Endothelial cell of umbilical vein (primary cell): ENCODE results near the gene OR2T8. TPM values are rescaled to one million over a fixed set of nuclear protein-coding genes. Genes with fewer than 3 reads are reported as not detected.
"Not testable (repeated sequence)": the region's sequence is repeated elsewhere in the genome, so short reads cannot be mapped to it uniquely, and the experiment has no call there.

Experiments used
- BruUV-seq: library from RNA; stranded (reverse); fragments of 400-500 nt; replicated peaks from 2 replicates; lab custom pipeline; 2021; lab: Mats Ljungman, UMichigan
- CTCF ChIA-PET: fragments of 300-600, 350-600 bp; sonication (Branson Sonifier 250); formaldehyde crosslinking; loops from one replicate; lab custom pipeline; 2021; ENCODE audit warnings: antibody characterized with exemption, inconsistent platforms; lab: Charles Lee
- POLR2A ChIA-PET: fragments of 300-600, 350-600 bp; sonication (Branson Sonifier 250); formaldehyde crosslinking; loops from one replicate; lab custom pipeline; 2021; ENCODE audit warnings: antibody characterized with exemption, inconsistent platforms; lab: Charles Lee
- DNase-seq: peaks from one replicate; pipeline ENCODE4 v3.0.0-alpha.2; 2011; ENCODE audit warnings: low read depth, low spot score
- FAIRE-seq: peaks from 2 replicates; lab custom pipeline; 2011; peaks lifted over from hg19 to GRCh38; lab: Jason Lieb, UNC
- H2AFZ ChIP-seq: 2 replicates; pipeline ENCODE4 v1.6.0; 2012; ENCODE audit warnings: low read depth, low read length, control low read depth, inconsistent platforms
- H3K27ac ChIP-seq: 2 replicates; pipeline ENCODE4 v1.5.1; 2011; ENCODE audit warnings: low read depth, mild to moderate bottlenecking, control low read depth, low read length, moderate library complexity; ENCODE audit not compliant: insufficient read depth
- H3K27me3 ChIP-seq, 2 experiments: 2 replicates each; pipeline versions ENCODE4 v1.6.0 to v1.6.1; 2011; ENCODE audit warnings: low read length in 2 of 2, mixed read lengths in 1 of 2; ENCODE audit not compliant: control insufficient read depth in 2 of 2, insufficient read depth in 2 of 2
- H3K36me3 ChIP-seq, 2 experiments: 2 replicates in 1 of 2; 3 replicates in 1 of 2; pipeline ENCODE4 v1.5.1; 2011; ENCODE audit warnings: low read length in 2 of 2, mild to moderate bottlenecking in 1 of 2, moderate library complexity in 1 of 2; ENCODE audit not compliant: control insufficient read depth in 2 of 2, insufficient read depth in 2 of 2; ENCODE audit errors: extremely low read depth in 1 of 2
- H3K4me1 ChIP-seq: 3 replicates; pipeline ENCODE4 v1.5.1; 2011; ENCODE audit warnings: mild to moderate bottlenecking, low read length; ENCODE audit not compliant: control insufficient read depth, insufficient read depth; ENCODE audit errors: extremely low read depth
- H3K4me2 ChIP-seq: 2 replicates; pipeline ENCODE4 v1.6.1; 2011; ENCODE audit warnings: low read length, control low read depth, mixed read lengths; ENCODE audit not compliant: insufficient read depth
- H3K4me3 ChIP-seq, 3 experiments: fragments of 200-600 bp in 1 of 3; sonication (generic), shearing (Covaris generic) in 1 of 3; replicated peaks in 1 of 3; 2 replicates each; pipeline ENCODE4 v1.5.1; 2011 to 2016; ENCODE audit warnings: control low read depth in 3 of 3, low read length in 3 of 3, mild to moderate bottlenecking in 2 of 3, inconsistent platforms in 1 of 3, low read depth in 1 of 3, moderate library complexity in 1 of 3; ENCODE audit not compliant: insufficient read depth in 1 of 3
- H3K79me2 ChIP-seq: 2 replicates; pipeline ENCODE4 v1.6.0; 2012; ENCODE audit warnings: low read length, inconsistent platforms; ENCODE audit not compliant: control insufficient read depth, insufficient read depth
- H3K9ac ChIP-seq: replicated peaks from 2 replicates; pipeline ENCODE3; 2011; ENCODE audit warnings: low read length, control low read depth; ENCODE audit not compliant: insufficient read depth; ENCODE audit errors: extremely low read depth
- H3K9me1 ChIP-seq: replicated peaks from 3 replicates; pipeline ENCODE4 v1.6.0; 2011; ENCODE audit warnings: mild to moderate bottlenecking, low read length; ENCODE audit not compliant: control insufficient read depth, insufficient read depth; ENCODE audit errors: extremely low read depth
- H3K9me3 ChIP-seq: replicated peaks from 2 replicates; pipeline ENCODE4 v1.5.1; 2012; ENCODE audit warnings: low read length, inconsistent platforms; ENCODE audit not compliant: control insufficient read depth, insufficient read depth
- H4K20me1 ChIP-seq: replicated peaks from 2 replicates; pipeline ENCODE3; 2011; ENCODE audit warnings: mild to moderate bottlenecking, low read length; ENCODE audit not compliant: control insufficient read depth, insufficient read depth; ENCODE audit errors: extremely low read depth
- MYC ChIP-seq: IDR thresholded peaks from one replicate; pipeline ENCODE4 v1.6.1; 2011; ENCODE audit warnings: mild to moderate bottlenecking, low read depth, low read length
- dilution Hi-C: fragments of 300-500 bp; cut with MboI; formaldehyde crosslinking; loops from one replicate; pipeline ENCODE4 v1.15.0; 2019; ENCODE audit warnings: low sequenced_read_pairs; ENCODE audit not compliant: extremely low pct_ligation_motif_present
- intact Hi-C: fragments of 100-400 bp; cut with micrococcal nuclease; formaldehyde crosslinking; loops from one replicate; pipeline ENCODE4 v1.10.0; 2022
- polyA plus RNA-seq, 4 experiments: library from polyadenylated mRNA; depleted of rRNA in 3 of 4; stranded (reverse) in 3 of 4; unstranded in 1 of 4; fragments of >200 nt; gene quantifications; 2 replicates each; pipeline versions ENCODE4 v1.2.1 to v1.2.3, GENCODE V29; 2011 to 2012; ENCODE audit warnings: missing spikeins in 1 of 4
- total RNA-seq: library from RNA; stranded (reverse); gene quantifications from 2 replicates; pipeline ENCODE4 v1.2.3, GENCODE V29; 2021
- TF ChIP-seq, protein P1 (sequence below), 2 donors: IDR thresholded peaks; 1 replicate in 1 of 2; 2 replicates in 1 of 2; pipeline ENCODE4 v1.5.1; 2011; ENCODE audit warnings: low read length in 2 of 2, mild to moderate bottlenecking in 2 of 2, moderate library complexity in 2 of 2, control low read depth in 1 of 2, inconsistent platforms in 1 of 2, low read depth in 1 of 2; ENCODE audit not compliant: insufficient read depth in 1 of 2; ENCODE audit errors: extremely low read depth in 1 of 2

The OR2T8 gene
- total and polyA plus RNA-seq, 2 donors (not counting 3 experiments of a cell fraction or from before 2014, with no cell fraction given) = not detected

DNA sequence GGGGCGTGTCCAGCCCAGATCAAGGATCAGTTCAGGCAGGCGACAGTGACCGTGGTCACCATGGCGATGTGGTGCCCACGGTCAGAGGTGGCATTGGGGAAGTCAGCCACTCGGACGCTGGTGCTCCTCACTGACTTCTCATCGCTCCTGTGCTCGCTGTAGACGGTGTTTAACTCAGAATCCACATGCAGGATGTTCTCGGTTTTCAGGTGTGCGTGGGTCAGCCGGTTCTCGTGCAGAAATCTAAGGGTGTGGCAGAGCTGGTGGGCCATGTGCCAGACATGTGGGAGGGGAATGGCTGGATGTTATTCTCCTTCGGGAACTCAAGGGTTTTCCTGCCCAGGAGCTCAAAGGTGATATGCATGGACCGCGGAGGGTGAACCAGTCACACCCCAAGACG lies 16.4 kb downstream of the OR2T8 start:
- dilution Hi-C loops = no loop called here
- H4K20me1 ChIP-seq = no peaks in the 10 kb centered on the region
- TF ChIP-seq MYC = no peak
- H3K36me3 ChIP-seq = no peaks in the 10 kb centered on the region
- H3K4me3 ChIP-seq = no peak overlapping the region
- intact Hi-C loops = no loop called here
- no peak overlapping the region for H2AFZ ChIP-seq
- DNase-seq = no peak
- BruUV-seq = no TSS peak
- peaks cover 6% of the 10 kb centered on the region for H3K9me3 ChIP-seq
- no peak overlapping the region for H3K4me2 ChIP-seq
- H3K27me3 ChIP-seq = no peaks in the 10 kb centered on the region
- FAIRE-seq = no peak
- H3K9ac ChIP-seq = no peak overlapping the region
- no peaks in the 10 kb centered on the region for H3K9me1 ChIP-seq
- ChIA-PET POLR2A (no interaction called here), CTCF (no interaction called here)
- H3K27ac ChIP-seq = no peak overlapping the region
- H3K79me2 ChIP-seq = no peaks in the 10 kb centered on the region
- H3K4me1 ChIP-seq = no peaks in the 10 kb centered on the region

DNA sequence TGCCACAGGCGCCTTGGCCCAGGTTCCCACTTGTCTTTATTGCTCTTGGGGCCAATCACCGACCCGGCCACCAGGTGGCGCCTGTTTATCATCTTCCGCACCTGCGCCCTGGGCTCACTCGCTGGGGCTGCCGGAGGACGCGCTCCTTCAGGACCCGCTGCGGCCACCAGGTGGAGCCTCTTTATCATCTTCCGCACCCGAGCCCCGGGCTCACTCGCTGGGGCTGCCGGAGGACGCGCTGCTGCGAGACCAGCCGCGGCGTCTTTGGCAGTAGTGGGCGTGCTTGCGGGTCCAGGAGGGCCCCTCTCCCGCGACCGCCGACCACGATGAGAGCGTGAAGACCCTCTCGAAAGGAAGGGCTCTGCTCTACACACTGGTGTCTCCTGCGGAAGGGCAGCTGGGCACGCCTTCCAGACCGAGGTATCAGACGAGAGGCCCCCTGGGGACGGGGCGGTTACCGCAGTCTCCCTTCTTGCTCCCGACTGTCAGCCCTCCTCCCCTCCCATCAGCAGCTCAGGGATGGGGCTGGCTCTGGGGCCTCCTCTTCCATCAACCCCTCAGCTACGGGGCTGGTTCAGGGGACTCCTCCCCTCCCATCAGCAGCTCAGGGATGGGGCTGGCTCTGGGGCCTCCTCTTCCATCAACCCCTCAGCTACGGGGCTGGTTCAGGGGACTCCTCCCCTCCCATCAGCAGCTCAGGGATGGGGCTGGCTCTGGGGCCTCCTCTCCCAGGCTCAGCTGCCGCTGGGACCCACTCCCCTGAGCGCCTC lies 17.1 kb downstream of the OR2T8 start:
- H3K4me1 ChIP-seq, H3K9me3 ChIP-seq, H3K27ac ChIP-seq, H3K36me3 ChIP-seq, H3K9me1 ChIP-seq, dilution Hi-C loops, H2AFZ ChIP-seq, H3K27me3 ChIP-seq, H3K4me2 ChIP-seq, FAIRE-seq, H3K79me2 ChIP-seq, POLR2A ChIA-PET, H3K9ac ChIP-seq, CTCF ChIA-PET, H4K20me1 ChIP-seq, BruUV-seq: not testable (repeated sequence)
- intact Hi-C loops = loop anchor here (1.0 kb wide), 1 partner anchor 870 kb away; no protein-coding TSS in a partner anchor
- peak; percentile 15 for DNase-seq
- TF ChIP-seq, protein P1, sequence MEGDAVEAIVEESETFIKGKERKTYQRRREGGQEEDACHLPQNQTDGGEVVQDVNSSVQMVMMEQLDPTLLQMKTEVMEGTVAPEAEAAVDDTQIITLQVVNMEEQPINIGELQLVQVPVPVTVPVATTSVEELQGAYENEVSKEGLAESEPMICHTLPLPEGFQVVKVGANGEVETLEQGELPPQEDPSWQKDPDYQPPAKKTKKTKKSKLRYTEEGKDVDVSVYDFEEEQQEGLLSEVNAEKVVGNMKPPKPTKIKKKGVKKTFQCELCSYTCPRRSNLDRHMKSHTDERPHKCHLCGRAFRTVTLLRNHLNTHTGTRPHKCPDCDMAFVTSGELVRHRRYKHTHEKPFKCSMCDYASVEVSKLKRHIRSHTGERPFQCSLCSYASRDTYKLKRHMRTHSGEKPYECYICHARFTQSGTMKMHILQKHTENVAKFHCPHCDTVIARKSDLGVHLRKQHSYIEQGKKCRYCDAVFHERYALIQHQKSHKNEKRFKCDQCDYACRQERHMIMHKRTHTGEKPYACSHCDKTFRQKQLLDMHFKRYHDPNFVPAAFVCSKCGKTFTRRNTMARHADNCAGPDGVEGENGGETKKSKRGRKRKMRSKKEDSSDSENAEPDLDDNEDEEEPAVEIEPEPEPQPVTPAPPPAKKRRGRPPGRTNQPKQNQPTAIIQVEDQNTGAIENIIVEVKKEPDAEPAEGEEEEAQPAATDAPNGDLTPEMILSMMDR (IDR thresholded peaks at IDR 0.05; ENCODE audit: extremely low read depth in 1 of 2, insufficient read depth in 1 of 2, low read depth in 1 of 2, low read length in 2 of 2) = peak; percentile 60 to 69
- peak overlapping the region in 1 of 3 experiments; percentile 17 for H3K4me3 ChIP-seq
